Keratinocyte (primary cell): Measurements from ENCODE around the gene SH2B3. TPM values are rescaled to one million over a fixed set of nuclear protein-coding genes. Genes with fewer than 3 reads are reported as not detected.

ENCODE experiments used
- DNase-seq: peaks from one replicate; pipeline ENCODE4 v3.0.0-alpha.2; 2011; ENCODE audit warnings: low read depth, missing footprints, low spot score
- FAIRE-seq: peaks from 2 replicates; lab custom pipeline; 2011; peaks lifted over from hg19 to GRCh38; lab: Jason Lieb, UNC
- H2AFZ ChIP-seq: 2 replicates; pipeline ENCODE4 v1.6.0; 2012; ENCODE audit warnings: low read length, control low read depth, inconsistent platforms; ENCODE audit not compliant: control insufficient read depth
- H3K27ac ChIP-seq: 2 replicates; pipeline ENCODE4 v1.5.1; 2011; ENCODE audit warnings: low read length; ENCODE audit not compliant: control insufficient read depth, insufficient read depth
- H3K27me3 ChIP-seq: 3 replicates; pipeline ENCODE4 v1.6.0; 2011; ENCODE audit warnings: low read length; ENCODE audit not compliant: control insufficient read depth, insufficient read depth; ENCODE audit errors: extremely low read depth
- H3K36me3 ChIP-seq, 2 experiments: 2 replicates in 1 of 2; 3 replicates in 1 of 2; pipeline ENCODE4 v1.5.1; 2011; ENCODE audit warnings: low read length in 2 of 2, mild to moderate bottlenecking in 1 of 2; ENCODE audit not compliant: control insufficient read depth in 2 of 2, insufficient read depth in 2 of 2; ENCODE audit errors: extremely low read depth in 1 of 2
- H3K4me1 ChIP-seq: 3 replicates; pipeline ENCODE4 v1.5.1; 2011; ENCODE audit warnings: low read length; ENCODE audit not compliant: control insufficient read depth, insufficient read depth; ENCODE audit errors: extremely low read depth
- H3K4me2 ChIP-seq: 3 replicates; pipeline ENCODE4 v1.6.0; 2011; ENCODE audit warnings: low read depth, low read length; ENCODE audit not compliant: control insufficient read depth, insufficient read depth; ENCODE audit errors: extremely low read depth
- H3K4me3 ChIP-seq, 3 experiments: fragments of 200-600 bp in 1 of 3; sonication (generic) in 1 of 3; 2 replicates in 2 of 3; 3 replicates in 1 of 3; pipeline ENCODE4 v1.5.1; 2011 to 2016; ENCODE audit warnings: low read length in 3 of 3, mild to moderate bottlenecking in 3 of 3, control low read depth in 2 of 3, inconsistent platforms in 1 of 3, low read depth in 1 of 3, mixed read lengths in 1 of 3, mixed run types in 1 of 3, moderate library complexity in 1 of 3; ENCODE audit not compliant: control insufficient read depth in 2 of 3, insufficient read depth in 2 of 3; ENCODE audit errors: extremely low read depth in 1 of 3
- H3K79me2 ChIP-seq: 2 replicates; pipeline ENCODE4 v1.6.0; 2012; ENCODE audit warnings: low read length; ENCODE audit not compliant: control insufficient read depth, insufficient read depth
- H3K9ac ChIP-seq: 3 replicates; pipeline ENCODE4 v1.6.0; 2011; ENCODE audit warnings: low read length; ENCODE audit not compliant: control insufficient read depth, insufficient read depth; ENCODE audit errors: extremely low read depth
- H3K9me1 ChIP-seq: 3 replicates; pipeline ENCODE4 v1.6.0; 2011; ENCODE audit warnings: low read length; ENCODE audit not compliant: control insufficient read depth, insufficient read depth; ENCODE audit errors: extremely low read depth
- H3K9me3 ChIP-seq: 2 replicates; pipeline ENCODE4 v1.5.1; 2012; ENCODE audit warnings: low read depth, low read length; ENCODE audit not compliant: control insufficient read depth
- H4K20me1 ChIP-seq: 3 replicates; pipeline ENCODE4 v1.6.0; 2011; ENCODE audit warnings: low read length; ENCODE audit not compliant: control insufficient read depth, insufficient read depth; ENCODE audit errors: extremely low read depth
- CTCF ChIP-seq, 3 experiments: IDR thresholded peaks in 1 of 3; conservative IDR thresholded peaks in 1 of 3; optimal IDR thresholded peaks in 1 of 3; 2 replicates in 2 of 3; 3 replicates in 1 of 3; pipeline versions ENCODE3 to v1.5.1; 2011; ENCODE audit warnings: low read length in 3 of 3, mild to moderate bottlenecking in 3 of 3, moderate library complexity in 2 of 3, control low read depth in 1 of 3, inconsistent platforms in 1 of 3; ENCODE audit not compliant: insufficient read depth in 2 of 3; ENCODE audit errors: extremely low read depth in 1 of 3
- EZH2 ChIP-seq: IDR thresholded peaks from one replicate; pipeline ENCODE4 v1.6.1; 2012; ENCODE audit warnings: inconsistent platforms, mild to moderate bottlenecking, low read length, moderate library complexity
- dilution Hi-C: fragments of 300-500 bp; cut with MboI; formaldehyde crosslinking; loops from one replicate; pipeline ENCODE4 v1.7.0; 2020; ENCODE audit warnings: low sequenced_read_pairs; ENCODE audit not compliant: extremely low pct_ligation_motif_present
- polyA plus RNA-seq, 5 experiments: library from polyadenylated mRNA; depleted of rRNA in 3 of 5; stranded (reverse) in 3 of 5; stranded (forward) in 1 of 5; unstranded in 1 of 5; fragments of >200 nt; gene quantifications; 1 replicate in 1 of 5; 2 replicates in 3 of 5; 3 replicates in 1 of 5; pipeline versions ENCODE4 v1.2.1 to v1.2.3, GENCODE V29; 2011 to 2012; ENCODE audit warnings: missing spikeins in 2 of 5, low read depth in 1 of 5, low replicate concordance in 1 of 5

The SH2B3 gene
- polyA plus RNA-seq, 1 donor (not counting 4 experiments of a cell fraction or from before 2014, with no cell fraction given), result 7.7 TPM

- Histone ChIP-seq H3K9me3 (no peaks in the 10 kb centered on the region), H3K27me3 (no peaks in the 10 kb centered on the region), H3K4me2 (no peak overlapping the region), H3K36me3 (peaks cover 0 to 11% of the 10 kb centered on the region in 2 experiments), H3K27ac (no peak overlapping the region), H3K4me1 (peaks cover 41% of the 10 kb centered on the region), H2AFZ (no peak overlapping the region), H3K9me1 (peaks cover 4% of the 10 kb centered on the region), H3K4me3 (no peak overlapping the region), H3K9ac (no peak overlapping the region), H3K79me2 (peaks cover 78% of the 10 kb centered on the region), H4K20me1 (peaks cover 16% of the 10 kb centered on the region)
- DNase-seq, result no peak
- no peak for FAIRE-seq
- dilution Hi-C loops, result no loop called here
- no peak for TF ChIP-seq EZH2
- TF ChIP-seq CTCF (optimal IDR thresholded peaks at IDR 0.05 in 1 of 3, IDR thresholded peaks at IDR 0.05 in 1 of 3, conservative IDR thresholded peaks at IDR 0.05 in 1 of 3; ENCODE audit: extremely low read depth in 1 of 3, insufficient read depth in 2 of 3, low read length in 3 of 3), result no peak
These were observed 4.9 kb downstream of the SH2B3 start for GRCh38 chr12:111410431-111411184.

- Histone ChIP-seq H3K4me1 (peaks cover 41% of the 10 kb centered on the region), H3K27ac (no peak overlapping the region), H3K27me3 (no peaks in the 10 kb centered on the region), H3K9ac (no peak overlapping the region), H3K36me3 (peaks cover 0 to 11% of the 10 kb centered on the region in 2 experiments), H3K79me2 (peaks cover 76% of the 10 kb centered on the region), H3K9me3 (no peaks in the 10 kb centered on the region), H2AFZ (no peak overlapping the region), H4K20me1 (peaks cover 16% of the 10 kb centered on the region), H3K9me1 (peaks cover 4% of the 10 kb centered on the region), H3K4me3 (no peak overlapping the region), H3K4me2 (no peak overlapping the region)
- DNase-seq (no peak), FAIRE-seq (no peak)
- no peak for TF ChIP-seq CTCF (optimal IDR thresholded peaks at IDR 0.05 in 1 of 3, IDR thresholded peaks at IDR 0.05 in 1 of 3, conservative IDR thresholded peaks at IDR 0.05 in 1 of 3; ENCODE audit: extremely low read depth in 1 of 3, insufficient read depth in 2 of 3, low read length in 3 of 3)
- TF ChIP-seq EZH2, result no peak
- dilution Hi-C loops, result no loop called here
These were observed 5.6 kb downstream of the SH2B3 start for GRCh38 chr12:111411185-111411764.
